GM12864 (cell line): ENCODE measurements around the gene PKHD1.

ENCODE experiments used
- DNase-seq: peaks from one replicate; pipeline ENCODE4 v3.0.0-alpha.2; 2011; ENCODE audit warnings: low read depth
- H3K4me3 ChIP-seq: 2 replicates; pipeline ENCODE4 v1.5.1; 2011; ENCODE audit warnings: mild to moderate bottlenecking, low read depth, low read length, control low read depth
- TF ChIP-seq, protein P1 (sequence below): IDR thresholded peaks from 2 replicates; pipeline ENCODE4 v1.5.1; 2011; ENCODE audit warnings: low read depth, mild to moderate bottlenecking, moderate library complexity, low read length, control low read depth, inconsistent platforms; ENCODE audit errors: missing control alignments

PKHD1 gene

DNA sequence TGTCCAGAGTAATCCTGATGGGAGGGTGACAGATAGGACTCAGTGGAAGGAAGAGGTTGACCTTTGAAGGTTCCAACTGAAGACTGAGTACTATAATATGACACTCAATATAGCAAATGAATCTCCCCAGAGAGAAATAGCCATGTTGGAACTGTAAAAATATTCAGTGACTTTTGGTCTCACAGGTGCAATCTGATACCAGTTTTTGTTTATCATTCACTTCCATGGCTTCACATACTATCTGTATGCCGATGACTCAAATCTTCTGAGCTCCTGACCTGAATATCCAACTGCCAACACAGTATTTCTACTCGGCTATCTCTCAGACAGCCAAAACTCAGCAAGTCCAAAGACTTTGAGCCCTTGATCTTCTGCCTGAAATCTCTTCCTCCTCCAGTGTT, 21.8 kb upstream of the PKHD1 start:
- no peak overlapping the region for H3K4me3 ChIP-seq
- DNase-seq = no peak
- TF ChIP-seq, protein P1, sequence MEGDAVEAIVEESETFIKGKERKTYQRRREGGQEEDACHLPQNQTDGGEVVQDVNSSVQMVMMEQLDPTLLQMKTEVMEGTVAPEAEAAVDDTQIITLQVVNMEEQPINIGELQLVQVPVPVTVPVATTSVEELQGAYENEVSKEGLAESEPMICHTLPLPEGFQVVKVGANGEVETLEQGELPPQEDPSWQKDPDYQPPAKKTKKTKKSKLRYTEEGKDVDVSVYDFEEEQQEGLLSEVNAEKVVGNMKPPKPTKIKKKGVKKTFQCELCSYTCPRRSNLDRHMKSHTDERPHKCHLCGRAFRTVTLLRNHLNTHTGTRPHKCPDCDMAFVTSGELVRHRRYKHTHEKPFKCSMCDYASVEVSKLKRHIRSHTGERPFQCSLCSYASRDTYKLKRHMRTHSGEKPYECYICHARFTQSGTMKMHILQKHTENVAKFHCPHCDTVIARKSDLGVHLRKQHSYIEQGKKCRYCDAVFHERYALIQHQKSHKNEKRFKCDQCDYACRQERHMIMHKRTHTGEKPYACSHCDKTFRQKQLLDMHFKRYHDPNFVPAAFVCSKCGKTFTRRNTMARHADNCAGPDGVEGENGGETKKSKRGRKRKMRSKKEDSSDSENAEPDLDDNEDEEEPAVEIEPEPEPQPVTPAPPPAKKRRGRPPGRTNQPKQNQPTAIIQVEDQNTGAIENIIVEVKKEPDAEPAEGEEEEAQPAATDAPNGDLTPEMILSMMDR = no peak

DNA sequence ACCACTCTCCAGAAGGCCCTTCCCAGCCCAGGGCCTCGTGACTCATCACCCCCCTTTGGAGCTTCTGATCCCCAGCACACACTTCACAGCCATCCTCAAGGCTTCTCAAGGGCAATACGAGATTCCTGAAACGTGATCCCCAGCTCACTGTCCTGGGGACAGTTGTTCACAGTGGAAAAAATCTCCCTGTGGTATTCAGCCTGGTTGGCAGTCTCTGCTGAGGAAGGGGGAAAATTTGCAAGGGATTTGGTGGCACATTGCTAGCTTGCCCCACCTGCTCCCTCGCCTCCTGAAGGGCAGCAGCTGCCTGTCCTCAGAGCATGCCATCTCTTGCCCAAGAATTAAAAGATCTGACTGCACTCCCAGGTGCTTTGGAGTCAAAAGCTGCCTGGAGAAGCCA, 20.7 kb upstream of the PKHD1 start:
- no peak overlapping the region for H3K4me3 ChIP-seq
- no peak for DNase-seq
- TF ChIP-seq, protein P1 = no peak

DNA sequence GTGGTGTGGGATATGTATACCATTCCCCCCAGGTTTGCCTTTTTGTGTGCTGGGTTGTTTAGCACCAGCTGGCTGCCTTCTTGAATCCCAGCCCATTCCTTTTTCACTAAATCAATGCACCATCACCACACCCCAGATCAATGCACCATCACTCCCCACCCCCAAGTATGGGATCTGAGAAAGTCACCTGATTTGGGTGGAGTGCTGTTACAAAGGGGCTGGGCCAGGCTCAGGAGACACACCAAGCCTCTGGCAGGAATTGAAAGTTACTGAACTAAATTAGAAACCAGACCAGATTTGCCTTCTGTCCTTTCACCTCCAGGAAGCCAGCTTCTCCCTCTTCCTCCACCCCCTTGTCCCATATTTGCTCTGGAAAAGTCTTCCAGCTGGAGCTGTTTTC, 19.6 kb upstream of the PKHD1 start:
- DNase-seq = no peak
- H3K4me3 ChIP-seq = no peak overlapping the region
- TF ChIP-seq, protein P1 = no peak

DNA sequence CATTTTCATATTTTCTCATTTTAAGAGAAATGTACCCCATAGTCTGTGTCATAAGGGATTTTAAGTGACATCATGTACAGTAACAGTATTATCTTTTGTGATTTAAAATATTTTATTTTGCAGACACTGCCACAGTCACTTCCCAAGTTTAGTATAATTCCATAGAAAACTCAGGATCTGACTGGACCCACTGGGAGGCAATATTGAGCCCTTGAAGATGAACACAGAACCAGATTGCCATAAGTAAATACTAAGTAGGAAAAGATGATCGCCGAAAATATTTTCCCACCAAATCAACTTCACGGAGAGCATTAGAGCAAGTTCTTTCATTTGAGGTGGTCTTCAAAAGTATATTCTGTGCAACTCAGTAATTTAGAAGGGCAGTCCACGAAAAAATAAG, 17.6 kb upstream of the PKHD1 start:
- H3K4me3 ChIP-seq = no peak overlapping the region
- TF ChIP-seq, protein P1 = no peak
- no peak for DNase-seq

DNA sequence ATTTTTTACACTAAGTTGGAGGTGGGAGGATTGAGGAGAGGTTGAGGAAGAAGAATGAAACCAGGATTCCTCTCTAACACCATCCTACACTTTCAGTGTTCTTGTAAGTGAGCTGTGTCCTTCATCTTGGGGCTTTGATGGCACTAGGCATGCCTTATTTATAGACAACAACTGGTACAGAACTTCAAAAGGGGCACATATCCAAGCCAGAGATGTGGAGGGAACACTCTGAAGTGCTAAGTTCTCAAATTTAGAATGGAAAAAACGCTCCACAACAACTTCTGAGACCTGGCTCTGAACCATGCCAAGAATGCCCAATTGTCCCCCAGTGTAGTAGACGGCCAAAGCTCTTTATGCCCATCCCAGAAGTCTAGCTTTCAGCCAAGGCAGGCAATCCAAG, 16.2 kb upstream of the PKHD1 start:
- TF ChIP-seq, protein P1 = no peak
- no peak for DNase-seq
- H3K4me3 ChIP-seq = no peak overlapping the region

DNA sequence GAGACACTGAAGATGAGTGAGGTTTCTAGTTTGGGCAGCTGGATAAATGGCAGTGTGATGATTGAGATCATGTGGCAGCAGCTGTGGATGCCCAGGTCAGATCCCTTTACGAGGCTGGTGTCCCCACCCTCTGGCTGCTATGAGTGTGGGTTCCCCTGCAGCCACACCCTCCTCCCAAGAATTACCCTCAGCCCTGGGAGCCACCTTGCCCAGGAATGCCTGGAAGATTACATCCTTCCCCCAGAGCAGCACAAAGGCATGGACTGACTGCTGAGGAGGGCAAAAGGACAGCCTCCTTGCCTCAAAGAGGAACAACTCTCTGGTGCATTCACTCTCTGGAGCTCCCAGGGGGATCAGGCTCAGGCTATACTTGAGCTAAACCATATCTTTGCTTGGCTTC, 15.0 kb upstream of the PKHD1 start:
- H3K4me3 ChIP-seq = no peak overlapping the region
- DNase-seq = no peak
- TF ChIP-seq, protein P1 = no peak

DNA sequence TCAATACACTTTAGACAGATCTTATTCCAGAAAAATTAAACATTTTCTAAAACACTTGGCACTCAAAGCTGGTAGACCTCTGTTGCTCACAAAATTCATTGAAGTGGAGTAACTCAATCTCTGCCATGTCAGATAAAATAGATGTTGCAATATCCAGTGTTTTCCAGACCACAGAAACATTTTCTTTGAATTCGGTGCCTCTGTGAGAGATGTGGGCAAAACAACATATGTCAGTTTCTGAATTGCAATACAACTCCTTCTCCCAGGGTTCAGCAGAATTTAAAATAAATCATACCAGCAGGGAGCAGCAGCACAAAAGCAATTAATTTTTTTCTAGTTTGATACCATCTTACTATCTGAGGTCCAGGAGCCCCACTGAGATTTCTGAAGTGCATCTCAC, 11.3 kb upstream of the PKHD1 start:
- no peak overlapping the region for H3K4me3 ChIP-seq
- TF ChIP-seq, protein P1 = no peak

More for the DNA sequence above, 11.3 kb upstream of the PKHD1 start:
- no peak for DNase-seq
